ENCODE results near the gene ZDHHC24. TPM values are rescaled to one million over a fixed set of nuclear protein-coding genes. Genes with fewer than 3 reads are reported as not detected.
"Not testable (repeated sequence)": the region's sequence is repeated elsewhere in the genome, so short reads cannot be mapped to it uniquely, and the experiment has no call there.

Gene ZDHHC24
- total RNA-seq, 1 donor from 2014 or later: 18.0 TPM

GRCh38 chr11:66547662-66548009 lies 1.8 kb upstream of the ZDHHC24 start:
- H3K9me3 ChIP-seq: no peaks in the 10 kb centered on the region
- no peaks in the 10 kb centered on the region for H3K27me3 ChIP-seq
- no peak for DNase-seq (ENCODE audit: low spot score in 2 of 2)
- peaks cover 0 to 3% of the 10 kb centered on the region in 2 donors for H3K36me3 ChIP-seq
- TF ChIP-seq CTCF (IDR thresholded peaks at IDR 0.05): no peak
- H3K4me1 ChIP-seq: peaks cover 3 to 20% of the 10 kb centered on the region in 2 donors
- H3K4me3 ChIP-seq: no peak overlapping the region
- intact Hi-C loops (cut with DNase I): no loop called here
- H3K27ac ChIP-seq: no peak overlapping the region

GRCh38 chr11:66546966-66547661 lies 1.3 kb upstream of the ZDHHC24 start:
- intact Hi-C loops (cut with DNase I): loop anchor here (1.0 kb wide), 4 partner anchors 21 to 131 kb away; partner anchors contain the start of genes CTSF and DPP3
- Histone ChIP-seq H3K27me3 (no peaks in the 10 kb centered on the region), H3K27ac (peak overlapping the region in 1 of 2 donors; percentile 64), H3K4me1 (peaks cover 3 to 20% of the 10 kb centered on the region in 2 donors), H3K9me3 (no peaks in the 10 kb centered on the region), H3K4me3 (peak overlapping the region; percentile 80 to 92), H3K36me3 (peaks cover 3% of the 10 kb centered on the region in 2 donors)
- TF ChIP-seq CTCF (IDR thresholded peaks at IDR 0.05): no peak
- no peak for DNase-seq (ENCODE audit: low spot score in 2 of 2)

DNA sequence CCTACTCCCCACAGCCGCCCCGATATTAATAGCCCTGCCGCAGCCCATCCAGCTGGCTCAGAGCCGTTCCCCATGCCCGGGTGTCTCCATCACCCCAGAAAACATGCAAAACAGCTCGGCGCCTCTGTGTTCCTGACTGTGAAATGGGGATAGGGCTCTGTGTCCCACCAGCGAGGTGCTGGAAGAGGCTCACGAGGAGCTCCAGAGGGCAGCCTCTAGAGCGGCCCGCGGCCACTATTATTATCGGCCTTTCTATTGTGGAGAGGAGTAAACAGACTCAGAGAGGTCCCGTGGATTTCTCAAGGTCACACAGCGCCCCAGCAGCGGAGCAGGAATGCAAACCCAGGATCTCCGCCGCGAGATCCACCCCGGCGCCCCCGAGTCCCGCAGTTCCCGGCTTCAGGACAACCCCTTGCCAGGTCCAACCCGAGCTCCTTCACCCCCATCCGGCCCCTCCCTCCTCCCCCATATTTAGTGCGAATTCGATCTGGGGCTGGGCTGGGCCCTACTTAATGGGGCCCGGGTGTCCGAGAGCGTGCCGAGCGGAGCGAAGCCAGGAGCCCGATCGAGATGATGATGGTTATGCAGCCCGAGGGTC lies 619 bp upstream of the ZDHHC24 start, which contains the start of gene ACTN3:
TSS of gene ACTN3 (plus strand) at position 536 of the 598 bp plus-strand sequence. CDS start at position 571, 35 bp downstream.
- Histone ChIP-seq H3K9me3 (no peaks in the 10 kb centered on the region), H3K36me3 (peaks cover 3 to 4% of the 10 kb centered on the region in 2 donors), H3K27me3 (no peaks in the 10 kb centered on the region), H3K4me1 (peaks cover 3 to 20% of the 10 kb centered on the region in 2 donors), H3K27ac (peak within 1 kb of the TSS; percentile 64), H3K4me3 (peak within 1 kb of the TSS; percentile 80 to 92)
- no peak for TF ChIP-seq CTCF (IDR thresholded peaks at IDR 0.05)
- peak in 1 of 2 donors; percentile 76 for DNase-seq (ENCODE audit: low spot score in 2 of 2)
- intact Hi-C loops (cut with DNase I): loop anchor here (1.0 kb wide), 4 partner anchors 22 to 132 kb away; partner anchors contain the start of genes CTSF and DPP3

GRCh38 chr11:66544952-66545351 lies 896 bp downstream of the ZDHHC24 start:
- Histone ChIP-seq H3K4me1 (peaks cover 3 to 20% of the 10 kb centered on the region in 2 donors), H3K4me3 (peak overlapping the region; percentile 80 to 92)
- H3K36me3 ChIP-seq; H3K27ac ChIP-seq; DNase-seq (ENCODE audit: low spot score in 2 of 2); H3K9me3 ChIP-seq; intact Hi-C loops (cut with DNase I); H3K27me3 ChIP-seq: not testable (repeated sequence)

DNA sequence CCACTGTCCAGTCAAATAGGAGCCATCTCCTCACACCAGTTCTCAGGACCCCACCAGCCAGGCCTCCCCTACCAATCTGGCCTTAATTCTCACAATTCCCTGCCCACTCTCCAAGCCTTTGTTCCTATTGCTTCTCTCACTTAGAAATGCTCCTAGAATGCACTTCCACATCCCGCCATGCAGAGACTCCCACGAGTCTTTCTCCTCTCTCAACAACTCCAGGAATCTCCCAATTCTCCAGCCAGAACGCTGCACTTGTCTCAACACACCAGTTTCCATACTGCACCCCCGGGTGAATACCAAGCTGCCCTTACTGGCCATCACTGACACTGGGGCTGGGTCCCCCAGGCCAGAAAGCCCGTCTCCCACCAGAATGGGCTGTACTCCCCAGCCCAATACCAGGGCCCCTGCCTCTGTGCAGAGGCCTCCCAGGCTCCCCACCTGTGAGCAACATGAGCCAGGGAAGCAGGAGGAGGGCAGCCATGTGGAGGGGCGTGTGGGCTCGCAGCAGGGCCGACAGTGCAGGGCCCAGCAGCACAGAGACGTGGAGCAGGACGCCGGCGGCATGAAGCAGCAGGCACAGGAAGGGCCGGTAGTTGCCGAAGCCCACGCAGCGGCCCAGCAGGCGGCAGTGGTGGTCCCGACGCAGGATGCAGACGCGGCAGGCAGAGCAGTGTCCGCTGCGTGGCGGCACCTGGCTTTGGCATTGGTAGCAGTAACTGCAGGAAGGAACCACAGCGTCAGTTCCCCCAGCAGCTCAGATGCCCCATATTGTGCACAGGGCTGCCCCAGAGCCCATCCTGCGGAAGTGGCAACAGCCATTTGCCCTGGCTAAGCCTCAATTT lies 2.4 kb downstream of the ZDHHC24 start:
- Histone ChIP-seq H3K27ac (no peak overlapping the region), H3K9me3 (no peaks in the 10 kb centered on the region), H3K27me3 (no peaks in the 10 kb centered on the region), H3K4me1 (peaks cover 3 to 20% of the 10 kb centered on the region in 2 donors), H3K36me3 (peaks cover 12 to 15% of the 10 kb centered on the region in 2 donors), H3K4me3 (peak overlapping the region in 1 of 2 donors; percentile 17)
- TF ChIP-seq CTCF (IDR thresholded peaks at IDR 0.05): peak; percentile 11 to 22 (median 15)
- DNase-seq (ENCODE audit: low spot score in 2 of 2): peak in 1 of 2 donors; percentile 75
- intact Hi-C loops (cut with DNase I): no loop called here

All from ascending aorta (tissue), 2 donors.